ENCODE results near the gene RNASEH2B. TPM values are rescaled to one million over a fixed set of nuclear protein-coding genes. Genes with fewer than 3 reads are reported as not detected.

RNASEH2B gene
- total and polyA plus RNA-seq, 2 experiments from 2014 or later = 39.0 to 64.8 TPM

- TF ChIP-seq REST (IDR thresholded peaks at IDR 0.05; ENCODE audit: unreplicated experiment) (no peak), EZH2 (IDR thresholded peaks at IDR 0.05; ENCODE audit: low read depth, unreplicated experiment) (no peak), CTCF (conservative IDR thresholded peaks at IDR 0.05; ENCODE audit: low read depth in 2 of 2) (no peak), ETS1 (IDR thresholded peaks at IDR 0.05) (no peak)
Measured at GRCh38 chr13:50892210-50892944, 17.2 kb upstream of the RNASEH2B start (continued).

- Histone ChIP-seq H3K27ac (ENCODE audit: low read depth) (peak overlapping the region; percentile 67), H2AFZ (no peak overlapping the region), H3K4me2 (peak overlapping the region; percentile 73), H3K4me3 (peak overlapping the region; percentile 40), H3F3A (replicated peaks; ENCODE audit: low read depth) (peaks cover 12% of the 10 kb centered on the region; the same call in 1 of the 2 replicates), H3K27me3 (ENCODE audit: insufficient read depth) (no peaks in the 10 kb centered on the region), H4K20me1 (replicated peaks; ENCODE audit: insufficient read depth) (no peaks in the 10 kb centered on the region), H3K9me2 (ENCODE audit: insufficient read depth) (peaks cover 12% of the 10 kb centered on the region; the same call in 1 of the 2 replicates), H3K4me1 (ENCODE audit: insufficient read depth) (peaks cover 45% of the 10 kb centered on the region), H3K79me2 (replicated peaks; ENCODE audit: insufficient read depth) (no peaks in the 10 kb centered on the region), H3K36me3 (ENCODE audit: insufficient read depth) (no peaks in the 10 kb centered on the region)
- Mint-ChIP-seq H3K9me3 (no peaks in the 10 kb centered on the region), H3K27ac (peak overlapping the region; percentile 89), H3K27me3 (ENCODE audit: insufficient read depth, low read depth, poor library complexity) (peaks cover 5% of the 10 kb centered on the region), H3K36me3 (ENCODE audit: low read depth) (no peaks in the 10 kb centered on the region), H3K4me3 (peak overlapping the region; percentile 51), H3K4me1 (peaks cover 36% of the 10 kb centered on the region)
- DNase-seq (ENCODE audit: low spot score) (peak; percentile 46), ATAC-seq (peak; percentile 86)
- TF ChIP-seq POLR2AphosphoS5 (IDR thresholded peaks at IDR 0.05; ENCODE audit: low read depth) = 0 out of 2 replicates have a peak, but pooled peaks have one; percentile 40
- no peak for TF ChIP-seq CREB1 (CRISPR knock-in tag; IDR thresholded peaks at IDR 0.05; ENCODE audit: low read depth)
- TF ChIP-seq NANOG (IDR thresholded peaks at IDR 0.05; ENCODE audit: borderline replicate concordance) = peak; percentile 90
Measured at GRCh38 chr13:50893211-50893852, 16.3 kb upstream of the RNASEH2B start.

Measured in GM23338 (cell line).